DND-41 (cell line): ENCODE data around the gene HSD17B1.

Experiments used
- ATAC-seq: fragments of 200-7000 bp; cut with Tn5 transposase; 3 replicates; pipeline ENCODE4 v1.9.1; 2021; ENCODE audit warnings: low read depth; ENCODE audit not compliant: insufficient read depth
- DNase-seq: peaks from one replicate; pipeline ENCODE4 v3.0.0-alpha.2; 2020
- H2AFZ ChIP-seq: 2 replicates; pipeline ENCODE4 v1.6.0; 2012; ENCODE audit warnings: low read depth, low read length
- H3K27ac ChIP-seq: 2 replicates; pipeline ENCODE4 v1.5.1; 2012; ENCODE audit warnings: low read length, inconsistent platforms
- H3K27me3 ChIP-seq: fragments of 200-600 bp; sonication (generic); 2 replicates; pipeline ENCODE4 v1.6.0; 2012; ENCODE audit warnings: low read length, mild to moderate bottlenecking, inconsistent platforms; ENCODE audit not compliant: insufficient read depth, poor library complexity
- H3K36me3 ChIP-seq: 2 replicates; pipeline ENCODE4 v1.5.1; 2012; ENCODE audit warnings: low read length, inconsistent platforms; ENCODE audit not compliant: insufficient read depth
- H3K4me1 ChIP-seq: 2 replicates; pipeline ENCODE4 v1.5.1; 2012; ENCODE audit warnings: mild to moderate bottlenecking, low read length; ENCODE audit not compliant: insufficient read depth
- H3K4me2 ChIP-seq: 2 replicates; pipeline ENCODE4 v1.6.0; 2012; ENCODE audit warnings: mild to moderate bottlenecking, moderate library complexity, low read length, inconsistent platforms; ENCODE audit not compliant: insufficient read depth
- H3K4me3 ChIP-seq, 2 experiments: fragments of 200-600 bp in 1 of 2; shearing (Covaris generic) in 1 of 2; 2 replicates each; pipeline ENCODE4 v1.5.1; 2012 to 2016; ENCODE audit warnings: inconsistent platforms in 2 of 2, low read length in 2 of 2, mild to moderate bottlenecking in 2 of 2, low read depth in 1 of 2, moderate library complexity in 1 of 2
- H3K79me2 ChIP-seq: 2 replicates; pipeline ENCODE4 v1.6.0; 2012; ENCODE audit warnings: low read length, inconsistent platforms; ENCODE audit not compliant: insufficient read depth
- H3K9ac ChIP-seq: 2 replicates; pipeline ENCODE4 v1.6.0; 2012; ENCODE audit warnings: low read depth, mild to moderate bottlenecking, inconsistent platforms, low read length, moderate library complexity
- H3K9me3 ChIP-seq: 2 replicates; pipeline ENCODE4 v1.5.1; 2012; ENCODE audit warnings: low read length, moderate library complexity, mild to moderate bottlenecking, inconsistent platforms; ENCODE audit not compliant: insufficient read depth, severe bottlenecking
- H4K20me1 ChIP-seq: 2 replicates; pipeline ENCODE4 v1.6.0; 2012; ENCODE audit warnings: low read length; ENCODE audit not compliant: insufficient read depth
- CTCF ChIP-seq: IDR thresholded peaks from 2 replicates; pipeline ENCODE4 v1.5.1; 2012; ENCODE audit warnings: borderline replicate concordance, low read length, moderate library complexity, mild to moderate bottlenecking; ENCODE audit not compliant: poor library complexity, severe bottlenecking; ENCODE audit errors: extremely low read depth
- EZH2 ChIP-seq: IDR thresholded peaks from 3 replicates; pipeline ENCODE4 v1.6.1; 2012; ENCODE audit warnings: borderline replicate concordance, low read depth, mild to moderate bottlenecking, moderate library complexity, low read length, inconsistent platforms; ENCODE audit not compliant: severe bottlenecking

The HSD17B1 gene

GRCh38 chr17:42548070-42548837, 4.5 kb upstream of the HSD17B1 start:
- no peak overlapping the region for H2AFZ ChIP-seq

GRCh38 chr17:42548993-42549755, 3.5 kb upstream of the HSD17B1 start:
- H3K79me2 ChIP-seq: peaks cover 17% of the 10 kb centered on the region
- no peak overlapping the region for H3K9ac ChIP-seq
- TF ChIP-seq CTCF (no peak), EZH2 (no peak)
- DNase-seq (no peak), ATAC-seq (no peak)
- no peaks in the 10 kb centered on the region for H3K27me3 ChIP-seq
- H3K4me1 ChIP-seq: peaks cover 15% of the 10 kb centered on the region
- no peaks in the 10 kb centered on the region for H3K9me3 ChIP-seq
- H3K4me2 ChIP-seq: no peak overlapping the region
- no peak overlapping the region for H2AFZ ChIP-seq
- 0 out of 2 replicates have a peak, but pooled peaks cover 3% of the 10 kb centered on the region for H4K20me1 ChIP-seq
- no peak overlapping the region for H3K4me3 ChIP-seq
- H3K36me3 ChIP-seq: peaks cover 9% of the 10 kb centered on the region
- H3K27ac ChIP-seq: no peak overlapping the region

More at GRCh38 chr17:42548070-42548837, 4.5 kb upstream of the HSD17B1 start:
- DNase-seq: no peak
- H3K36me3 ChIP-seq: peaks cover 14% of the 10 kb centered on the region
- TF ChIP-seq CTCF (no peak), EZH2 (no peak)
- H3K27ac ChIP-seq: no peak overlapping the region
- H4K20me1 ChIP-seq: 0 out of 2 replicates have a peak, but pooled peaks cover 2% of the 10 kb centered on the region
- no peak overlapping the region for H3K4me2 ChIP-seq
- ATAC-seq: no peak
- H3K27me3 ChIP-seq: no peaks in the 10 kb centered on the region
- H3K79me2 ChIP-seq: peaks cover 9% of the 10 kb centered on the region
- H3K4me3 ChIP-seq: no peak overlapping the region
- peaks cover 6% of the 10 kb centered on the region for H3K4me1 ChIP-seq
- no peaks in the 10 kb centered on the region for H3K9me3 ChIP-seq
- no peak overlapping the region for H3K9ac ChIP-seq

- Histone ChIP-seq H3K4me1 (peaks cover 25% of the 10 kb centered on the region), H4K20me1 (0 out of 2 replicates have a peak, but pooled peaks cover 3% of the 10 kb centered on the region), H3K9ac (peak overlapping the region; percentile 90), H3K36me3 (peaks cover 9% of the 10 kb centered on the region), H3K9me3 (no peaks in the 10 kb centered on the region), H3K4me2 (peak overlapping the region; percentile 83), H3K27ac (no peak overlapping the region), H3K79me2 (peaks cover 31% of the 10 kb centered on the region), H3K4me3 (peak overlapping the region in 1 of 2 experiments; percentile 88; a peak in 2 of 4 replicates), H3K27me3 (no peaks in the 10 kb centered on the region), H2AFZ (no peak overlapping the region)
- TF ChIP-seq EZH2 (no peak), CTCF (no peak)
- ATAC-seq (no peak), DNase-seq (no peak)
These were observed 567 bp downstream of the HSD17B1 start for GRCh38 chr17:42553161-42553818.
